HG03571 (cell line): Measurements from ENCODE around the gene BTNL2.
"Not testable (repeated sequence)": the region's sequence is repeated elsewhere in the genome, so short reads cannot be mapped to it uniquely, and the experiment has no call there.

Source experiments
- ATAC-seq: cut with Tn5 transposase; IDR thresholded peaks from one replicate; pipeline ENCODE4 v1.9.1; 2021; ENCODE audit not compliant: unreplicated experiment

Gene BTNL2

GRCh38 chr6:32370505-32370904, 36.5 kb downstream of the BTNL2 start:
- no peak for ATAC-seq

GRCh38 chr6:32369660-32370059, 37.3 kb downstream of the BTNL2 start:
- ATAC-seq = no peak

GRCh38 chr6:32367644-32368043, 39.3 kb downstream of the BTNL2 start:
- ATAC-seq = no peak

GRCh38 chr6:32359225-32359624, 47.8 kb downstream of the BTNL2 start:
- not testable (repeated sequence) for ATAC-seq

GRCh38 chr6:32358548-32358947, 48.4 kb downstream of the BTNL2 start:
- not testable (repeated sequence) for ATAC-seq

GRCh38 chr6:32355018-32355417, 52.0 kb downstream of the BTNL2 start:
- ATAC-seq = no peak

- no peak for ATAC-seq
These were observed 53.6 kb downstream of the BTNL2 start for GRCh38 chr6:32353348-32353747.
